GM18858 (cell line): ENCODE data around the gene UTY.
"Not testable (repeated sequence)": the region's sequence is repeated elsewhere in the genome, so short reads cannot be mapped to it uniquely, and the experiment has no call there.

Experiments
- ATAC-seq: cut with Tn5 transposase; IDR thresholded peaks from one replicate; pipeline ENCODE4 v1.9.1; 2021; ENCODE audit not compliant: unreplicated experiment

UTY gene

GRCh38 chrY:13312966-13313365, 166.9 kb downstream of the UTY start:
- no peak for ATAC-seq

GRCh38 chrY:13307959-13308358, 171.9 kb downstream of the UTY start:
- no peak for ATAC-seq

- ATAC-seq: no peak
These were observed 179.0 kb downstream of the UTY start for GRCh38 chrY:13300795-13301194.

GRCh38 chrY:13299411-13299810, 180.4 kb downstream of the UTY start:
- no peak for ATAC-seq

- no peak for ATAC-seq
These were observed 183.5 kb downstream of the UTY start for GRCh38 chrY:13296176-13296890.

- ATAC-seq: no peak
These were observed 184.8 kb downstream of the UTY start for GRCh38 chrY:13295026-13295425.

- no peak for ATAC-seq
These were observed 188.6 kb downstream of the UTY start for GRCh38 chrY:13291199-13291598.

- ATAC-seq: not testable (repeated sequence)
These were observed 197.4 kb downstream of the UTY start for GRCh38 chrY:13282151-13283054.

GRCh38 chrY:13279561-13279960, 200.3 kb downstream of the UTY start:
- ATAC-seq: no peak

- ATAC-seq: no peak
These were observed 208.1 kb downstream of the UTY start for GRCh38 chrY:13271706-13272105.

- ATAC-seq: not testable (repeated sequence)
These were observed 225.8 kb downstream of the UTY start for GRCh38 chrY:13253941-13254440.

GRCh38 chrY:13250421-13250820, 229.4 kb downstream of the UTY start:
- ATAC-seq: no peak

- no peak for ATAC-seq
These were observed 236.1 kb downstream of the UTY start for GRCh38 chrY:13243716-13244115.

GRCh38 chrY:13233901-13234300, 245.9 kb downstream of the UTY start:
- ATAC-seq: no peak

GRCh38 chrY:13233118-13233517, 246.7 kb downstream of the UTY start:
- no peak for ATAC-seq

- no peak for ATAC-seq
These were observed 252.4 kb downstream of the UTY start for GRCh38 chrY:13227354-13227953.

GRCh38 chrY:13210961-13211646, 268.7 kb downstream of the UTY start:
- no peak for ATAC-seq

- ATAC-seq: no peak
These were observed 274.6 kb downstream of the UTY start for GRCh38 chrY:13205214-13205613.
